Esophagus squamous epithelium (tissue), 5 donors: Measurements from ENCODE around the gene DAB1. TPM values are rescaled to one million over a fixed set of nuclear protein-coding genes. Genes with fewer than 3 reads are reported as not detected.

ENCODE experiments used
- DNase-seq: peaks from one replicate; lab custom pipeline; 2025; lab: John Stamatoyannopoulos, UW
- H3K27ac ChIP-seq, 4 donors: fragments of 200-600 bp; sonication (generic); one replicate each; pipeline ENCODE4 v1.5.1; 2016 to 2019; ENCODE audit warnings: mild to moderate bottlenecking in 1 of 4
- H3K27me3 ChIP-seq, 4 donors: fragments of 200-600 bp; sonication (generic); 1 replicate in 3 of 4; 2 replicates in 1 of 4; pipeline versions ENCODE4 v1.5.1 to v1.6.0; 2017 to 2021; ENCODE audit warnings: antibody characterized with exemption in 1 of 4
- H3K36me3 ChIP-seq, 3 donors: fragments of 200-600 bp; sonication (generic); one replicate each; pipeline ENCODE4 v1.5.1; 2016 to 2019
- H3K4me1 ChIP-seq, 3 donors: fragments of 200-600 bp; sonication (generic); one replicate each; pipeline ENCODE4 v1.5.1; 2017 to 2019
- H3K4me3 ChIP-seq, 4 donors: fragments of 200-600 bp; sonication (generic); 1 replicate in 3 of 4; 2 replicates in 1 of 4; pipeline ENCODE4 v1.5.1; 2016 to 2019; ENCODE audit warnings: mild to moderate bottlenecking in 2 of 4, moderate library complexity in 1 of 4
- H3K9me3 ChIP-seq, 3 donors: fragments of 200-600 bp; sonication (generic); one replicate each; pipeline ENCODE4 v1.5.1; 2016 to 2019
- POLR2A ChIP-seq, 4 donors: fragments of 450-650 bp; IDR thresholded peaks; one replicate each; pipeline ENCODE4 v1.6.1; 2017; ENCODE audit warnings: antibody characterized with exemption in 4 of 4, mild to moderate bottlenecking in 4 of 4, moderate library complexity in 3 of 4
- WGBS, 2 donors: methylation state at CpG; one replicate each; pipeline ENCODE4 v1.1.5; 2018; 5-methylcytosine and 5-hydroxymethylcytosine counted together
- intact Hi-C: fragments of 100-400 bp; cut with DNase I; formaldehyde crosslinking; loops from one replicate; pipeline ENCODE4 v1.15.0; 2022
- total RNA-seq, 4 donors: library from RNA; depleted of rRNA; stranded (reverse); fragments of >200 nt; gene quantifications; one replicate each; pipeline ENCODE4 v1.1.0, GENCODE V29; 2016
- TF ChIP-seq, protein P1 (sequence below), 6 experiments: fragments of 450-650 bp in 4 of 6; fragments of 200-600 bp in 2 of 6; sonication (generic) in 2 of 6; IDR thresholded peaks; one replicate each; pipeline ENCODE4 v1.5.1; 2016 to 2019; ENCODE audit warnings: antibody characterized with exemption in 6 of 6, mild to moderate bottlenecking in 4 of 6, moderate library complexity in 4 of 6
- donor health status: DM: yes; HTN: yes; CAD: no.

Gene DAB1
- total RNA-seq, 4 donors from 2014 or later = under 0.01 TPM; not detected in 3

DNA sequence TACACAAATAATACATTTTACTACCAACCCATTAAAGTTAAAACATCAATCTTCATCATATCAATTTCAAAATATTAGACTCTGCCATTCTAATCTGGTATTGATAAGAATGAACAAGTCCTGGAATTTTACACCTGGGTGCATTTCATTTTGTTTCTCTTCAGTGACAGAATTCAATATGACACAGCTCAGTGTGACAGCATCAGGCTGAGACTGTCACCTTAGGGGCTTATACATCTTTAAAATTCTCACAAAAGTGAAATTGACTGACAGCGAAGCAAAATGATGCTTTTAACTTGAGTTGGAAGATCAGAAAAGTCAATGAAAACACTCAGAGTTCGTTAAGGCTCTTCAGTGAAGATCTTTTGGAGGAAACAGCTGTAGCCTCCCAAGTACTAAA lies 213.0 kb downstream of the DAB1 start:
- Histone ChIP-seq H3K4me1 (no peaks in the 10 kb centered on the region), H3K27ac (no peak overlapping the region), H3K27me3 (no peaks in the 10 kb centered on the region), H3K36me3 (no peaks in the 10 kb centered on the region), H3K4me3 (no peak overlapping the region), H3K9me3 (no peaks in the 10 kb centered on the region)
- DNase-seq = no peak
- intact Hi-C loops = no loop called here
- TF ChIP-seq POLR2A (IDR thresholded peaks at IDR 0.05) = no peak
- TF ChIP-seq, protein P1, sequence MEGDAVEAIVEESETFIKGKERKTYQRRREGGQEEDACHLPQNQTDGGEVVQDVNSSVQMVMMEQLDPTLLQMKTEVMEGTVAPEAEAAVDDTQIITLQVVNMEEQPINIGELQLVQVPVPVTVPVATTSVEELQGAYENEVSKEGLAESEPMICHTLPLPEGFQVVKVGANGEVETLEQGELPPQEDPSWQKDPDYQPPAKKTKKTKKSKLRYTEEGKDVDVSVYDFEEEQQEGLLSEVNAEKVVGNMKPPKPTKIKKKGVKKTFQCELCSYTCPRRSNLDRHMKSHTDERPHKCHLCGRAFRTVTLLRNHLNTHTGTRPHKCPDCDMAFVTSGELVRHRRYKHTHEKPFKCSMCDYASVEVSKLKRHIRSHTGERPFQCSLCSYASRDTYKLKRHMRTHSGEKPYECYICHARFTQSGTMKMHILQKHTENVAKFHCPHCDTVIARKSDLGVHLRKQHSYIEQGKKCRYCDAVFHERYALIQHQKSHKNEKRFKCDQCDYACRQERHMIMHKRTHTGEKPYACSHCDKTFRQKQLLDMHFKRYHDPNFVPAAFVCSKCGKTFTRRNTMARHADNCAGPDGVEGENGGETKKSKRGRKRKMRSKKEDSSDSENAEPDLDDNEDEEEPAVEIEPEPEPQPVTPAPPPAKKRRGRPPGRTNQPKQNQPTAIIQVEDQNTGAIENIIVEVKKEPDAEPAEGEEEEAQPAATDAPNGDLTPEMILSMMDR (IDR thresholded peaks at IDR 0.05) = no peak
- WGBS, 2 donors = 72 to 75% methylated on average over 2 of the region's 2 CpGs

DNA sequence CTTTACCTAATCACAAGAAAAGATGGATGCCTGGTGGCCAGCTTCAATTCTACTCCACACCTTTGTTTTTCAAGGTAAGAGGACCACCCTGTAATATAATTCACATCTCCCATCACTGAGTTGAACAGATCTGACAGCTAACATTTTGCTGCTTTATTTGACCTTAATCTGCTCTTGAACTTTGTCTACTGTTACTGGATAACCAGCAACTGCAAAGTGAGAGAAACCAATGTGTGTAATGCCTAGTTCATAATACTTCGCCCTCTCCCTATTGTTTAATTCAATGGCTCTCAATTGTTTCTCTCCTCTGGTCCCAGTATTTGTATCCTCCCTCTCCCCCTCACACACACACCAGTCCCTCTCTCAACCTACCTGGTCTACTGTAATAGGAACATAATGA lies 214.4 kb downstream of the DAB1 start:
- 100% methylated on average over 1 of the region's 1 CpG for WGBS, 2 donors
- Histone ChIP-seq H3K27me3 (no peaks in the 10 kb centered on the region), H3K36me3 (no peaks in the 10 kb centered on the region), H3K9me3 (no peaks in the 10 kb centered on the region), H3K4me3 (no peak overlapping the region), H3K4me1 (no peaks in the 10 kb centered on the region), H3K27ac (no peak overlapping the region)
- TF ChIP-seq POLR2A (IDR thresholded peaks at IDR 0.05) = no peak
- TF ChIP-seq, protein P1 (IDR thresholded peaks at IDR 0.05) = no peak
- intact Hi-C loops = no loop called here
- no peak for DNase-seq

DNA sequence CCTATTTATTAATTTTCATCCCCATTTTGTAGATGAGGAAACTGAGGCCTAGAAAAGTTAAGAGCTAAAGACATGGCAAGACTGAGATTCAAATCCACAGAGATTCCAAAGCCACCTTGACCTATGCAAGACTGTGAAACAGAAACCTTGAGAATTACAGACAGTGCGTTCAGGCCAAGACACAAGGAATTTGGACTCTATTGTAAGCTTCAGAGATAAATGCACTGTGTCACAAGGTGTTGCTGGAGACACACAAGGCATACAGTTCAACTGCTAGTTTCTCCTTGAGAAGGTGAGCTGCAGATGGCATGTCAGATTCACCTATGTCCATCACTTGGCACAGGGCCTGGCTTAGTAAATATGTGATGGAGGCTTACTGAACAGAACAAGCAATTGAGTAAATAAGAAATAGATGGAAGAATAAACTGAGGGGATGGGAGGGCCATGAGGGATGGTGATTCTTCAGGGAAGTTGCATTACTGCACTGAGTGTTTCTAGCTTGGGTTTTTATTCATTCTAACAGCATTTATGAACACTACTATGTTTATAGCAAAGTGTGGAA lies 215.0 kb downstream of the DAB1 start:
- Histone ChIP-seq H3K9me3 (no peaks in the 10 kb centered on the region), H3K36me3 (no peaks in the 10 kb centered on the region), H3K4me3 (no peak overlapping the region), H3K27ac (no peak overlapping the region), H3K27me3 (no peaks in the 10 kb centered on the region), H3K4me1 (no peaks in the 10 kb centered on the region)
- intact Hi-C loops = no loop called here
- TF ChIP-seq, protein P1 (IDR thresholded peaks at IDR 0.05) = no peak
- TF ChIP-seq POLR2A (IDR thresholded peaks at IDR 0.05) = no peak
- WGBS, 2 donors = 86 to 93% methylated on average over 1 of the region's 1 CpG
- no peak for DNase-seq

DNA sequence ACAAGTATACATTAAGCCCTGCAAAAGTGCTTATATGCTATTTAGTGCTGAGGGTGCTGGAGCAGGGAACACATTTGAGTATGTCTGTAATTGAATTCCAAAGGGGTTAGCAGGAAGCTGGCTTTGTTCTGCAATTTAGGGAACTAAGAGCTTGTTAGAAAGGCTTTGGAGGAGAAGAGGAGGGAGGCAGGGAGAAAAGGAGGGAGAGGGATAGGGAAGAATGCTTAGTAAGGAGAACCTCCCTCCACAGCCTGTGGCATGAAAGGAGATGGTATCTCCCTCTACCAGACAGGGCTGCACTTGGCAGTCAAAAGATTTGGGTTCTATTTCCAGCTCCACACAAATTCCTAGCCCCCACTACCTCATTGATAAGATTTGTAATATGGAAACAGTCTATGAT lies 217.8 kb downstream of the DAB1 start:
- TF ChIP-seq, protein P1 (IDR thresholded peaks at IDR 0.05) = no peak
- TF ChIP-seq POLR2A (IDR thresholded peaks at IDR 0.05) = no peak
- H3K27ac ChIP-seq = no peak overlapping the region

DNA sequence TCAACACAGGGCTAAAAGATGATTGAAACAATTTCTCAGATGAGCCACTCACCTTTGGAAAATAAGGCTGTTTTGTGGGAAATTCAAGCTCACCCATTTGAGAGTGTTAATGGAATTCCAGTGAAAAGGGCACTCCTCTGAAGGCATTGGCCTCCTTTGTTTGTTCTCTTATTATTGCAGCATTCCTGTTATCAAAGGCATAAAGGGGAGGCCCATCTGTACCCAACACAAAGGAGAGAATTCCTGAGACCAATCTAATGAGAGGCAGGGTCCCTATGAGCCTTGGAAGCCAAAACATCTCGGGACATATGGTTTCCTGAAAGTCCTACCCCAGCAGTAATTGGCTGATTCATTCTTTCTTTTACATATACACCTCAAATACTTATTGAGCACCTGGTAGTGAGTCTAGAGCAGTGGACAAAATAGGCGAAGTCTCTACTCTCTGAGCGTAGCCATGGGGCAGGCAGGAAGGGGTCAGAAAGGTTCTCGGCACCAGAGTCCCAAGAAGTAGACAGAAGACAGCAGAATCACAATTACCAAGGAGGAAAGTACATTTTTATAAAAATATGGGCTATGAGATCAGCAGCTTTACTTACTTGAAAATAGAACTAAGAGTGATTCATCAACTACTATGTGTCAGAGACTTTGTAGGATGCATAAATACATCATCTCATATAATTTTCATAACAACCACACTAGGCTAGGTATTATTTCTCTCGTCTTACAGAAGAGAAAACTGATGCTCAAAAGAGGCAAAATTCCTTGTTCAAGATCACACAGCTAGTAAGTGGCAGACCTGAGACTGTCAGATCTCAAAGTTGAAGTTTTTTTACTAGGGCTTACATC lies 218.7 kb downstream of the DAB1 start:
- 78 to 80% methylated on average over 5 of the region's 5 CpGs for WGBS, 2 donors
- TF ChIP-seq POLR2A (IDR thresholded peaks at IDR 0.05) = no peak
- TF ChIP-seq, protein P1 (IDR thresholded peaks at IDR 0.05) = no peak
- H3K4me1 ChIP-seq = no peaks in the 10 kb centered on the region
- no peaks in the 10 kb centered on the region for H3K27me3 ChIP-seq
- no peaks in the 10 kb centered on the region for H3K9me3 ChIP-seq
- no peak for DNase-seq
- no peak overlapping the region for H3K4me3 ChIP-seq
- H3K36me3 ChIP-seq = no peaks in the 10 kb centered on the region
- H3K27ac ChIP-seq = no peak overlapping the region
- intact Hi-C loops = no loop called here

More for the DNA sequence above, 217.8 kb downstream of the DAB1 start:
- intact Hi-C loops = no loop called here
- Histone ChIP-seq H3K9me3 (no peaks in the 10 kb centered on the region), H3K27me3 (no peaks in the 10 kb centered on the region), H3K36me3 (no peaks in the 10 kb centered on the region), H3K4me3 (no peak overlapping the region), H3K4me1 (no peaks in the 10 kb centered on the region)
- no peak for DNase-seq
